TTC549 (cell line): ENCODE data around the gene HECTD3.
"Not testable (repeated sequence)": the region's sequence is repeated elsewhere in the genome, so short reads cannot be mapped to it uniquely, and the experiment has no call there.

Source experiments
- FAIRE-seq: peaks from 2 replicates; lab custom pipeline; 2012; peaks lifted over from hg19 to GRCh38; lab: Jason Lieb, UNC

Gene HECTD3

DNA sequence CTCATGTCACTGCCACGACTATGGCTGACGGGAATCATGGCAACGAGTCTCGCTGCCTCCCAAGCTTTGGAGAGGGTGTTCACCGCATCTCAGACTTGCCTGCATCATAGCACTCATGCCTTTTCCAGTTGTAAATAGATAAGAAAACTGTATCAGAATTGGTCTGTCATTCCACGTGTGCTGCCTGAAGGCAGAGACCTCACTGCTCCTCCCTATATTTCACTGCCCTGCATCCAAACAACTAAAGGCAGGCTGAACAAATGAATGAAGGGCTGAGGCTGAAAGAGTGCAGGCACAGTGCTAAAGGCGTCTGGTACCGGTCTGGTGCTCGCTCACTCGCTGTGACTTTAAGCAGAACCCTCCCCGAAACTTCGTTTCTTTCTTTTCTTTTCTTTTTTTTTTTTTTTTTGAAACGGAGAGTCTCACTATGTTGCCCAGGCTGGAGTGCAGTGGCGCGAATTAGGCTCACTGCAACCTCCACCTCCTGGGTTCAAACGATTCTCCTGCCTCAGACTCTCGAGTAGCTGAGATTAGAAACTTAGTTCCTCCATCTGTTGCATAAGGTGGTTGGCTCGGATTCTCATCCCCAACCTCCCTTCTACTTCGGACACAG is 25.3 kb downstream of the HECTD3 start:
- no peak for FAIRE-seq

DNA sequence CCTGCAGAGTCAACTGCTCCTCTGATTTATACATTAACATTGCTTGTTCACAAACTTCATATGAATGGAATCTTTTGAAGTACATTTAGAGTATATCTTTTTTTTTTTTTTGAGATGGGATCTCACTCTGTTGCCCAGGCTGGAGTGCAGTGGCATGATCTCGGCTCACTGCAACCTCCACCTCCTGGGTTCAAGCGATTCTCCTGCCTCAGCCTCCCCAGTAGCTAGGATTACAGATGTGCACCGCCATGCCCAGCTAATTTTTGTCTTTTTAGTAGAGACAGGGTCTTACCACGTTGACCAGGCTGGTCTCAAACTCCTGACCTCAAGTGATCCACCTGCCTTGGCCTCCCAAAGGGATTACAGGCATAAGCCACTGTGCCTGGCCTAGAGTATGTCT is 33.8 kb downstream of the HECTD3 start:
- not testable (repeated sequence) for FAIRE-seq

DNA sequence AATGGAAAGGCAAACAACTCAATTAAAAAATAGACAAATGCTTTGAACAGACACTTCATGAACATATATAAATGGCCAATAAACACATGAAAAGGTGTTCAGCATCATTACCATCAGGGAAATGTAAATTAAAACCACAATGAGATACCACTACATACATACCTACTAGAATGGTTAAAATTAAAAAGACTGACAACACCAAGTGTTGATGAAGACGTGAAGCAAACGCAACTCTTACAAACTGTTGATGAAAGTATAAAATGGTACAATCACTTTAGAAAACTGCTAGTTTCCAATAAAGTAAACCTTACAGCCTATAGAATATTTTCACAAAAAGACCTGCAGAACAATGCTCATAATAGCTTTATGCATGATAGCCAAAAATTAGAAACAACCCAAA is 34.9 kb downstream of the HECTD3 start:
- no peak for FAIRE-seq

DNA sequence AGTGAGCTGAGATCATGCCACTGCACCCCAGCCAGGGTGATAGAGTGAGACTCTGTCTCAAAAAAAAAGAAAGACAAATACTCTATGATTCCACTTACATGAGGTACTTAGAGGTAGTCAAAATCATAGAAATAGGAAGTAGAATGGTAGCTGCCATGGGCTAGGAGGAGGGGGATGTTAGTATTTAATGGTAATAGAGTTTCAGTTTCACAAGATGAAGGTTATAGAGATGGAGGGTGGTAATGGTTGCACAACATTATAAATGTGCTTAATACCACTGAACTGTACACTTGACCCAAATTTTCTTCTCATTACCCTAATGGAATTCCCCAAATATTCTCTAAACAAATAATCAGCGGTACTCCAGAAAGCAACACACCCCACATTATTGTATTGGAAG is 37.5 kb downstream of the HECTD3 start:
- no peak for FAIRE-seq

DNA sequence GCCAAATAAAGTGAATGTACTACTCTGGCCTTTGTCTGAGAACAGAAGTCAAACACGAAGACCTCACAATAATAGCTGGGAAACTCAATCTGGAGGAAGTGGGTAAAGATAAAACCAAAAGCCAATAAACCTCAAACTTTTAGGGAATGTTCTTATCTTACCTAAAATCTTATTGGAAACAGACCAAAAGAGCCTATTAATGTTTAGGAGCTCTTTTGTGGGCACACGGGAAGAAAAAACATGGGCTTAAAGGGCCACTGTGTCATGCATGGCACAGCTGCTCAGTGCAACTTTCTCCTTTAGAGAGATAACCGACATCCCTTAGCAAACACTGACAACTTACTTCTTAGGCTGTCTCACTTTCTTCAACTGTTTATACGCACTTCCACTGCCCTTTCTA is 40.8 kb downstream of the HECTD3 start:
- FAIRE-seq, result no peak

DNA sequence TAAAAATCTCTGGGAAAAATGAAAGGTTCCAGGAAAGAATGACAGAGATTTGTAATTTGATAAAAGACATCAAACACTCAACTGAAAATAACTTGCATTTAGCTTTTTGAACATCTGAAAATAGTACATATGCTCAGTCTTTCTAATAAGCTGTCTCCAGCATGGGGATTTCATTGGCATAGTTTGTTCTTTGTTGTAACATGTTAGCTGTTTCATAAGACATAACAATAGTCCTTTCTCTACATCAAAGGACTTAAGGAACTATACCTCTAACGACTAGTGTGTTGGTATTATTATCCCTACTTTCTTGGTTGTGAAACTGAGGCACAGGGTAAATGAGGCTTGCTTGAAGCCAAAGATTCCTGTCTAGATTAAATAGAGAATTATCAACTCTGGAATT is 46.7 kb downstream of the HECTD3 start:
- FAIRE-seq, result no peak

DNA sequence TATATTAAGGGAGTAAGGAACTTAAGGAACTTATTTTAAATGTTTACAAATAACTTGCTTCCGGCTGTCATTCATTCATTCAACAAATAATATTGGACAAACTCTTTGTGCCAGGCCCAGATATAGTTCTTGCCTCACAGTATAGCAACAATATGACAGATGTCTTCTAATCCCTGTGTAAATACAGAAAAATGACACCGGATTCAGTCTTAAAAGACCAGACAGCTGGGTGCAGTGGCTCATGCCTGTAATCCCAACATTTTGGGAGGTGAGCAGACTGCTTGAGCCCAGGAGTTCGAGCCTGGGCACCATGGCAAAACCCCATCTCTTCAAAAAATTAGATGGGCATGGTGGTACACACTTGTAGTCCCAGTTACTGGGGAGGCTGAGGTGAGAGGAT is 48.4 kb downstream of the HECTD3 start:
- no peak for FAIRE-seq

DNA sequence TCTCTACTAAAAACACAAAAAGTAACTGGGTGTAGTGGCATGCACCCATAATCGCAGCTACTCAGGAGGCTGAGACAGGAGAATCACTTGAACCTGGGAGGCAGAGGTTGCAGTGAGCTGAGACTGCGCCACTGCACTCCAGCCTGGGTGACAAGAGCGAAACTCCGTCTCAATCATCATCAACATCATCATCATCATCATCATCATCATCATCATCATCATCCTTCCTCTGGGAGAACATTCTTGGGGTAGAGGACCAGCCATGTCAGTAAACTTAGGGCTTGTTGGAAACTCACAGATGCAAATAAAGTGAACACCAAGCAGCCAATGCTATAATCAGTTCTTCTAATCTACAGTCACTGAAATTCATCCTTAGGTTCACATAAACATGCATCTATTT is 49.1 kb downstream of the HECTD3 start:
- FAIRE-seq, result not testable (repeated sequence)

DNA sequence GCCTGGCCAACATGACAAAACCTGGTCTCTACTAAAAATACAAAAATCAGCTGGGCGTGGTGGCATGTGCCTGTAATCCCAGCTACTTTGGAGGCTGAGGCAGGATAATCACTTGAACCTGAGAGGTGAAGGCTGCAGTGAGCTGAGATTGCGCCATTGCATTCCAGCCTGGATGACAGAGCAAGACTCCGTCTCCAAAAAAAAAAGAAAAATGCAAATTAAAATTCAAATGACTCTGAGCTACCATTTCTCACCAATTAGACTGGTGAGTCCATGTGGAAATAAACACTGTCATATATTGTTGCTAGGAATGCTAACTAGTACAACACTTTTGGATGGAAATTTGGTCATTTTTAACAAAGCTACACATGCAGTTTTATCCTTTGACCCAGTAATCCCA is 53.6 kb downstream of the HECTD3 start:
- not testable (repeated sequence) for FAIRE-seq

DNA sequence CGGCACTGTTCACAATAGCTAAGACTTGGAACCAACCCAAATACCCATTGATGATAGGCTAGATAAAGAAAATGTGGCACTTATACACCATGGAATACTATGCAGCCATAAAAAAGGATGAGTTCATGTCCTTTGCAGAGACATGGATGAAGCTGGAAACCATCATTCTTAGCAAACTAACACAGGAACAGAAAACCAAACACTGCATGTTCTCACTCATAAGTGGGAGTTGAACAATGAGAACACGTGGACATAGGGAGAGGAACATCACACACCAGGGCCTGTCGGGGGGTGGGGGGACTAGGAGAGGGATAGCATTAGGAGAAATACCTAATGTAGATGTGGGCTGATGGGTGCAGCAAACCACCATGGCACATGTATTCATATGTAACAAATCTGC is 55.0 kb downstream of the HECTD3 start:
- not testable (repeated sequence) for FAIRE-seq
